Skeletal muscle tissue (tissue), 4 donors: ENCODE measurements around the gene FLT4. TPM values are rescaled to one million over a fixed set of nuclear protein-coding genes. Genes with fewer than 3 reads are reported as not detected.

Source experiments
- H3K27ac ChIP-seq: one replicate; pipeline ENCODE4 v1.7.0; 2013; ENCODE audit warnings: mild to moderate bottlenecking, low read depth, low read length, inconsistent platforms
- H3K27me3 ChIP-seq, 3 donors: one replicate each; pipeline ENCODE4 v1.7.0; 2013; ENCODE audit warnings: low read length in 3 of 3; ENCODE audit not compliant: control insufficient read depth in 3 of 3, insufficient read depth in 3 of 3
- H3K36me3 ChIP-seq, 3 donors: one replicate each; pipeline ENCODE4 v1.7.0; 2013; ENCODE audit warnings: low read length in 3 of 3; ENCODE audit not compliant: control insufficient read depth in 3 of 3, insufficient read depth in 3 of 3
- H3K4me1 ChIP-seq, 3 donors: one replicate each; pipeline ENCODE4 v1.7.0; 2013; ENCODE audit warnings: low read length in 3 of 3, mild to moderate bottlenecking in 3 of 3; ENCODE audit not compliant: control insufficient read depth in 3 of 3, insufficient read depth in 3 of 3
- H3K4me3 ChIP-seq, 3 donors: one replicate each; pipeline ENCODE4 v1.7.0; 2013; ENCODE audit warnings: low read length in 3 of 3
- H3K9ac ChIP-seq, 3 donors: one replicate each; pipeline ENCODE4 v1.7.0; 2013; ENCODE audit warnings: low read length in 3 of 3, mild to moderate bottlenecking in 3 of 3, moderate library complexity in 2 of 3, low read depth in 1 of 3
- H3K9me3 ChIP-seq, 3 donors: one replicate each; pipeline ENCODE4 v1.7.0; 2013; ENCODE audit warnings: low read length in 3 of 3; ENCODE audit not compliant: control insufficient read depth in 3 of 3
- total RNA-seq: library from RNA; depleted of rRNA; stranded (reverse); fragments of >200 nt; gene quantifications from one replicate; pipeline ENCODE4 v1.2.3, GENCODE V29; 2014
- donor health status: Osteomylitis.

Gene FLT4
- total RNA-seq, 1 donor from 2014 or later, result 8.4 TPM

DNA sequence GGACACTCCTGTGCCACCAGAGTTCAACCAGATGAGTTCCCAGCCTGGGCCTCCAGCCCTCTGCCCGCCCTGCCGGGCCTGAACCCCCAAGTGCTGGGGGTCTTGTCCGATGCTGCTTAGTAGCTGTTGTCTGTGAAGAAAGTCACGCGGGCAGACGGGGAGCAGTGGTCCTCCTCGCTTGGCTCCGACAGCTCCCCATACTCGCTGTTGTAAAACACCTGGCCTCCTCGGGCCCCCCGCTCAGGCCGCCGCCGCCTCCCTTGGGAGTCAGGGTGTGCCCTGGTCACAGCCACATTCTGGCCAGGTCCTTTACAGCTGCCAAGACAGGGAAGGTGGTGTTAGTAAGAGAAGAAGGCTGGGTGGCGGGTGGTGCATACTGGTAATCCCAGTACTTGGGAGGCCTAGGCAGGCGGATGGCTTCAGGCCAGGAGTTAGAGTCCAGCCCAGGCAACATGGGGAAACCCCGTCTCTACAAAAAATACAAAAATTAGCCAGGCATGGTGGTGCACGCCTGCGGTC, 46.3 kb downstream of the FLT4 start:
- H3K27me3 ChIP-seq, result peaks cover 0 to 12% (median 0%) of the 10 kb centered on the region in 3 donors
- no peak overlapping the region for H3K4me3 ChIP-seq
- H3K9ac ChIP-seq, result no peak overlapping the region
- no peak overlapping the region for H3K27ac ChIP-seq
- H3K9me3 ChIP-seq, result peaks cover 0 to 2% (median 0%) of the 10 kb centered on the region in 3 donors
- no peaks in the 10 kb centered on the region for H3K4me1 ChIP-seq
- H3K36me3 ChIP-seq, result no peaks in the 10 kb centered on the region

DNA sequence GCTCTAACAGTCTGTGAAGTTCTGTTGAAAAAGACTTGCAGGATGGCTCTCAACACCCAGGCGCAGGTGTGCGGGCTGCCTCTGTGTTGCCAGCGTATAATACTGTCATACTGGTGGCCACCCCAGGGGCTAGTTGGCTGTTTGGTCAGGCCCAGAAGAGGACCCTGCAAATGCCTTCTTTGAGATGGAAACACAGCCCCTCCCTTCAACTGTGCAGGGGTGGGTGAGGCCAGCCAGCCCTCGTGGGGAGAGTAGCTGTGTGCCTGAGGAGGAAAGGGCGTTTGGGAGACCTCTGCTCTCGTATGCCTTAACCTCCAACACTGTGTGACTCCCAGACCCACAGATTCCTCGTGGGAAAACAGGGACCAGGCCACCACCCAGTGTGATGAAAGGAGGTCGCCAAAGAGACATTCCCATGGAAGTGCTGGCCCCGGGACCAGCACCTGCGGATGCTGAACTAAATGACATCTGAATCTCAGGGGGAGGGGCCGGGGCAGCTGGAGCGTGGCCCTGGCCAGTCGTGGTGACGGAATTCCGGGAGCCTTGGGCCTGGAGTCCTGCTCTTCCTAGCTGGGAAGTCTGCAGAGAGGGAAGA, 46.8 kb downstream of the FLT4 start:
- H3K4me3 ChIP-seq, result no peak overlapping the region
- H3K27ac ChIP-seq, result no peak overlapping the region
- H3K9ac ChIP-seq, result no peak overlapping the region
- H3K4me1 ChIP-seq, result no peaks in the 10 kb centered on the region
- no peaks in the 10 kb centered on the region for H3K36me3 ChIP-seq
- peaks cover 0 to 2% (median 0%) of the 10 kb centered on the region in 3 donors for H3K9me3 ChIP-seq
- H3K27me3 ChIP-seq, result peaks cover 0 to 18% (median 0%) of the 10 kb centered on the region in 3 donors

DNA sequence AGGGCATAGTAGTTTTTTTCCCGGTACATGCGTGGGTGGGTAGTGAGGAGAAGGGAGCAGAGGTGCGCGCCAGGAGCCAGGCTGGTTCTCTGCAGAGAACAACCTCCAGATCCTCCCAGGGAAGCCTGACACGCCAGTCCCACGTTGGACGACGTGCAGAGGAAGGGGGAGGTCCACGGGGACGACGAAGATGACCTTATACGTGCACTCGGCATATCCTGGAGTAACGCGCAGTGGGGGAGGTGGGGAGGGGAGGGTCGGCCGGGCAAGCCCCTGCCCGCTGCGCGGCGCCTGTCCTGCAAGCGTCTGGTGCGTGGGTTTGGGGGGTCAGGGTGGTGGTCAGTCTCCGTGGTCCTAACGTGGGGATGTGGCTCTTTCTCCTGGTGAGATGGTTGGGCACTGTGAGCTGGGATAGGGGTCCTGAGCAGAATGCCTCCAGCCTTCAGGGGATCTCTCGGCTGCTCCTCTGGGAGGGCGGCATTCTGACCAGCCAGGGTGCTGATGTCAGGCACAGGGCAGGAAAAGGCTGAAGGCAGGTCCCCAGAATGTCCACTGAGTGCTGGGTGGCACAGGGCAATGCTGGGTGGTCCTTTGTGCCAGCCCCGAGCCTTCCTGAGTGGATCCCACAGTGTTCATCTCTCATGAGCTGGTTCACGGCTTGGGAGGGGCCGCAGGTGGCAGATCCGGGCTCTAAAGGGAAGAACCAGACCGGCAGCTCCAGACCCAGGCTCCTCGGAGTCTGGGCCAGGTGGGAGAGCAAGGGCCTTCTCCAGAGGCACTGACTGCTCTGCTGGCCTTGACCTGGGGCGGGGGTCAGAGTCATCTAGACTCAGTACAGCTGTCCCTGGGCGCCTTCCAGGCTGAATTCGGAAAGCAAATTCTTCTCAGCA, 47.6 kb downstream of the FLT4 start:
- no peak overlapping the region for H3K9ac ChIP-seq
- peaks cover 0 to 18% (median 0%) of the 10 kb centered on the region in 3 donors for H3K27me3 ChIP-seq
- no peak overlapping the region for H3K27ac ChIP-seq
- H3K9me3 ChIP-seq, result peaks cover 0 to 2% (median 0%) of the 10 kb centered on the region in 3 donors
- H3K36me3 ChIP-seq, result no peaks in the 10 kb centered on the region
- no peak overlapping the region for H3K4me3 ChIP-seq
- H3K4me1 ChIP-seq, result no peaks in the 10 kb centered on the region

DNA sequence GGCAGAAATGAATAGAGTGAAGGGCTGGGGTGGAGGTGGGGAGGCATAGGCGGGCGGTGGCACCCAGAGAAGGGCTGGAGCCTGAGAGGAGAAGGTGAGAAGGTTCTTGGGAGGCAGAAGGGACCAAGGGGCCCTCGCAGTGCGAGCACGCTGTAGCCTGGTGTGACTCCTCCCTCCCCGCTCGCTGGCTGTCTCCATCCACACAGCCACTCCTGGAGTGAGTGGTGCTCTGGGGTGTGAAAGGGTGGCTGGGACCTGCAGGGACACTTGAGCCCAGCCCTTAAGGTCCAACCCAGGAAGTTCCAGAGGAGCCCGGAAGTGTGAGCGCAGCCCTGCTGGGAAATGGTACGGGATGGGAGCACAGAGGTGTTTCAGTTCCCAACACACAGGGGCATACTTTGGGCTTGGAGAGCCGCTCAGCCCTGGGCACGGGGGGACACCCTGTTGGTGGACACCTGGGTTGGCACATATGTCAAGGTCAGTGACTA, 48.8 kb downstream of the FLT4 start:
- Histone ChIP-seq H3K4me3 (no peak overlapping the region), H3K9me3 (no peaks in the 10 kb centered on the region), H3K36me3 (no peaks in the 10 kb centered on the region), H3K4me1 (no peaks in the 10 kb centered on the region), H3K27ac (no peak overlapping the region), H3K27me3 (peaks cover 0 to 18% (median 0%) of the 10 kb centered on the region in 3 donors), H3K9ac (no peak overlapping the region)

DNA sequence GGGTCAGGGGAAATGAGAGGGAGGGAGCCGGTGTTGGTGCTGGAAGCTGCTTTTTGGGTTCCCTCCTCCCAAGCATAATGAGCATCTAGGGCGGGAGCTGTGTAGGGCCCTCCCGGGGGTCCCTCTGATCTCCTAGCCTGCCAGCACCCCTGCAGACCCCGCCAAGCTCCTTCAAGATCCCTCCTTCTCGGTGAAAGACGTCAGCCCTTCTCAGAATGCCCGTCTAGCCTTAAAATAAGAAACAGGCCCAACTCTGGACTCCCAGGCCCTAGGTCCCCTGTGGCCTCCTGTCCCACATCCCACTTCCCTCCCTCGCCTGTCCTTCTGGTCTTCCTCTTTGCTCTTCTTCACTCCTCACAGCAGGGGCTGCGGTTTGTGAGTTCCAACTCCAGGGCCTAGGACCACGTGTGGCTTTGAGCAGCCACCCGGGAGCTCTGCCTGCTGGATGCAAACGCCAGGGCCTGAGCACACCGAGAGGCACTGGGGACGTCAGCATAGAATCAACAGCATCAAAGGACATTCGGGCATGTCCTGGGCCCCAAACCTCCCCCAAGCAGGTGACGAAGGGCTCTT, 49.3 kb downstream of the FLT4 start:
- Histone ChIP-seq H3K9me3 (no peaks in the 10 kb centered on the region), H3K27me3 (peaks cover 0 to 18% (median 0%) of the 10 kb centered on the region in 3 donors), H3K36me3 (no peaks in the 10 kb centered on the region), H3K4me1 (no peaks in the 10 kb centered on the region), H3K9ac (no peak overlapping the region), H3K4me3 (no peak overlapping the region), H3K27ac (no peak overlapping the region)

GRCh38 chr5:180599590-180599914, 49.8 kb downstream of the FLT4 start:
- H3K27me3 ChIP-seq, result peaks cover 0 to 18% (median 0%) of the 10 kb centered on the region in 3 donors
- no peak overlapping the region for H3K9ac ChIP-seq
- no peak overlapping the region for H3K27ac ChIP-seq
- no peaks in the 10 kb centered on the region for H3K4me1 ChIP-seq
- H3K36me3 ChIP-seq, result no peaks in the 10 kb centered on the region
- H3K9me3 ChIP-seq, result no peaks in the 10 kb centered on the region
- no peak overlapping the region for H3K4me3 ChIP-seq

DNA sequence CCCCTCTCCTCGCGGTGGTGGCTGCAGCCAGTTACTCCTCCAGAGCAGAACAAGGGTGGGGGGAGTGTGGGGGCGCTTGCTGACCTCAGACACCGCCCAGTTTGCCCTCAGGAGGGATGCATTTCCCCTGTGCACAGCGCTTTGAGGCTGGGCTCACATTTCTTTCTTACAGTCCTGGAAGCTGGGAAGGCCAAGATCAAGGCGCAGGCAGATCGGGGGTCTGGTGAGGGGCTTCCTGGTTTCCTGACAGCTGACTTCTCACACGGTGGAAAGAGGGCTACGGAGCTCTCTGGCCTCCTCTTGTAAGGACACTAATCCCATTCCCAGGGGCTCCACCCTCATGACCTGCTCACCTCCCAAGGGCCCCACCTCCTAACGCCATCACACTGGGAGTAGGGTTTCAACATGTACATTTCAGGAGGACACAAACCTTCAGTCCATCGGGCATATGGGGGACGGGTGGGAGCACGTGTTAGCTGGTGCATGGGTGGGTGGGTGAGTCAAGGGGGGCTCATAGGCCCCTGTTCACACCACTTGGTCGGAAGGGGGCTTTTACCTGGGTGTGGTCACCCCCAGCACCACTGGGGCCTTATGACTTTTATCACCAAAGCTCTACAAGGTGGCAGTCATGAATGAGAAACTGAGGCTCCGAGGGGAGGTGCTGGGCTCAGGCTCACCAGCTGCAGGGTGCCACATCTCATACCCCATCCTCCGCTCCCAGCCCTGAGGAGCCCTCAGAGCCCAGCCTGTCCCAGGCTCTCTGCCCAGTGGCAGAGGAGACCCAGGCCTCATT, 50.4 kb downstream of the FLT4 start:
- Histone ChIP-seq H3K27ac (no peak overlapping the region), H3K4me1 (no peaks in the 10 kb centered on the region), H3K9me3 (no peaks in the 10 kb centered on the region), H3K36me3 (no peaks in the 10 kb centered on the region), H3K27me3 (peaks cover 0 to 13% (median 3%) of the 10 kb centered on the region in 3 donors), H3K4me3 (no peak overlapping the region), H3K9ac (no peak overlapping the region)

DNA sequence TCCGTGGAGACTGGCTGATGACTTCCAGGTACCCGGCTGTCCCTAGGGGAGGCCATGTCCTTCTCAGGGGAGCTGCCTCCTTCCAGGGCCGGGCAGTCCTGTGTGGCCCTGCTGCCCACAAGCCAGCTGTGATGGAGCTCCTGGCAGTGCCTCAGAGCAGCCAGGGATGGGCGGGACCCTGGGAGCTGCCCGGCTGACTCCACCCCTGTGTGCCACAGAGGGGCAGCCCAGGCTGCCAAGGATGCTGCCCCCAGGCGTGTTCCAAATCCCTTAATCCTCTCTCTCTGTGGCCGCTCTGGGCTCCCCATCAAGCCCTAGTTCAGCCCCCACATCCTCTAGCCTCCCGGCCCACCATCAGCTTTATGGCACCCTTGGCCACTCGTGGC, 51.1 kb downstream of the FLT4 start:
- Histone ChIP-seq H3K36me3 (no peaks in the 10 kb centered on the region), H3K9me3 (no peaks in the 10 kb centered on the region), H3K4me3 (no peak overlapping the region), H3K27me3 (peaks cover 5 to 16% (median 10%) of the 10 kb centered on the region in 3 donors), H3K27ac (no peak overlapping the region), H3K9ac (no peak overlapping the region), H3K4me1 (no peaks in the 10 kb centered on the region)

DNA sequence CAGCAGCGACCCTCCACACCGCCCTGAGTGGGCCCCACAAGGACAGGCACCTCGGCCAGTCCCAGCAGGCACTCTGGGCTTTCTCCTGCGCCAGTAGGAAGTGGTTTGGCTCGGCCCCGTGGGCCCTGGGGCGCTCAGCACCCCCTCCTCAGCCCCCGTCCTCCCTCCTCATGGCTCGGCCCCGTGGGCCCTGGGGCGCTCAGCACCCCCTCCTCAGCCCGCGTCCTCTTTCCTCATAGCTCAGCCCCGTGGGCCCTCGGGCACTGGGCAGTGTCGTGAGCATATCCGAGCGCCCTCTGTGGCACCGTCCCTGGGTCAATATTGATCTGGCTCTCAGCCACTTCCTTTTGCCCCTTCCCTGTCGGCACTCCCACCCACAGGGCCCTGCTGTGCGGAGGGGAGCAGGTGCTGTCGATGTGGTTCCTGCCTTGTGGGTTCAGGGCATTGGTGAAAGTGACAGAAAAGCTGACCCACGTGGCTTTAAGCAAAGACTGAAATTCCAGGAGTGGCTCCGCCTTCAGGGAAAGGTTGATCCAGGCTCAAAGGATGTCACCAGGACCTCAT, 52.6 kb downstream of the FLT4 start:
- Histone ChIP-seq H3K4me3 (no peak overlapping the region), H3K9ac (no peak overlapping the region), H3K27ac (no peak overlapping the region), H3K27me3 (peaks cover 7 to 26% (median 17%) of the 10 kb centered on the region in 3 donors), H3K9me3 (no peaks in the 10 kb centered on the region), H3K4me1 (no peaks in the 10 kb centered on the region), H3K36me3 (no peaks in the 10 kb centered on the region)
